GM23338 (cell line): ENCODE data around the gene MRPS5. TPM values are rescaled to one million over a fixed set of nuclear protein-coding genes. Genes with fewer than 3 reads are reported as not detected.

Experiments
- polyA plus RNA-seq: library from polyadenylated mRNA; unstranded; fragments of >200 nt; fragmentation: Nextera tagmentation; extraction: Ambion mirVana; gene quantifications from 2 replicates; pipeline ENCODE4 v1.2.1, GENCODE V29; 2016
- total RNA-seq: library from RNA; depleted of rRNA; stranded (reverse); fragments of >200 nt; shearing (Covaris generic); gene quantifications from 2 replicates; pipeline ENCODE4 v1.2.3, GENCODE V29; 2014
- TF ChIP-seq, protein P1 (sequence below): fragments of 250-450 bp; sonication (Bioruptor Pico); IDR thresholded peaks from 2 replicates; pipeline ENCODE4 v1.5.0; 2020; ENCODE audit warnings: mild to moderate bottlenecking, moderate library complexity
- TF ChIP-seq, protein P2 (sequence below): IDR thresholded peaks from one replicate; pipeline ENCODE4 v1.6.1; 2018; ENCODE audit warnings: antibody characterized with exemption; ENCODE audit not compliant: unreplicated experiment

Gene MRPS5
- total and polyA plus RNA-seq, 2 experiments from 2014 or later: 51.9 to 79.0 TPM

GRCh38 chr2:95159690-95160449, 38.3 kb upstream of the MRPS5 start, which contains the start of gene ZNF514 (continued):
- TF ChIP-seq, protein P1, sequence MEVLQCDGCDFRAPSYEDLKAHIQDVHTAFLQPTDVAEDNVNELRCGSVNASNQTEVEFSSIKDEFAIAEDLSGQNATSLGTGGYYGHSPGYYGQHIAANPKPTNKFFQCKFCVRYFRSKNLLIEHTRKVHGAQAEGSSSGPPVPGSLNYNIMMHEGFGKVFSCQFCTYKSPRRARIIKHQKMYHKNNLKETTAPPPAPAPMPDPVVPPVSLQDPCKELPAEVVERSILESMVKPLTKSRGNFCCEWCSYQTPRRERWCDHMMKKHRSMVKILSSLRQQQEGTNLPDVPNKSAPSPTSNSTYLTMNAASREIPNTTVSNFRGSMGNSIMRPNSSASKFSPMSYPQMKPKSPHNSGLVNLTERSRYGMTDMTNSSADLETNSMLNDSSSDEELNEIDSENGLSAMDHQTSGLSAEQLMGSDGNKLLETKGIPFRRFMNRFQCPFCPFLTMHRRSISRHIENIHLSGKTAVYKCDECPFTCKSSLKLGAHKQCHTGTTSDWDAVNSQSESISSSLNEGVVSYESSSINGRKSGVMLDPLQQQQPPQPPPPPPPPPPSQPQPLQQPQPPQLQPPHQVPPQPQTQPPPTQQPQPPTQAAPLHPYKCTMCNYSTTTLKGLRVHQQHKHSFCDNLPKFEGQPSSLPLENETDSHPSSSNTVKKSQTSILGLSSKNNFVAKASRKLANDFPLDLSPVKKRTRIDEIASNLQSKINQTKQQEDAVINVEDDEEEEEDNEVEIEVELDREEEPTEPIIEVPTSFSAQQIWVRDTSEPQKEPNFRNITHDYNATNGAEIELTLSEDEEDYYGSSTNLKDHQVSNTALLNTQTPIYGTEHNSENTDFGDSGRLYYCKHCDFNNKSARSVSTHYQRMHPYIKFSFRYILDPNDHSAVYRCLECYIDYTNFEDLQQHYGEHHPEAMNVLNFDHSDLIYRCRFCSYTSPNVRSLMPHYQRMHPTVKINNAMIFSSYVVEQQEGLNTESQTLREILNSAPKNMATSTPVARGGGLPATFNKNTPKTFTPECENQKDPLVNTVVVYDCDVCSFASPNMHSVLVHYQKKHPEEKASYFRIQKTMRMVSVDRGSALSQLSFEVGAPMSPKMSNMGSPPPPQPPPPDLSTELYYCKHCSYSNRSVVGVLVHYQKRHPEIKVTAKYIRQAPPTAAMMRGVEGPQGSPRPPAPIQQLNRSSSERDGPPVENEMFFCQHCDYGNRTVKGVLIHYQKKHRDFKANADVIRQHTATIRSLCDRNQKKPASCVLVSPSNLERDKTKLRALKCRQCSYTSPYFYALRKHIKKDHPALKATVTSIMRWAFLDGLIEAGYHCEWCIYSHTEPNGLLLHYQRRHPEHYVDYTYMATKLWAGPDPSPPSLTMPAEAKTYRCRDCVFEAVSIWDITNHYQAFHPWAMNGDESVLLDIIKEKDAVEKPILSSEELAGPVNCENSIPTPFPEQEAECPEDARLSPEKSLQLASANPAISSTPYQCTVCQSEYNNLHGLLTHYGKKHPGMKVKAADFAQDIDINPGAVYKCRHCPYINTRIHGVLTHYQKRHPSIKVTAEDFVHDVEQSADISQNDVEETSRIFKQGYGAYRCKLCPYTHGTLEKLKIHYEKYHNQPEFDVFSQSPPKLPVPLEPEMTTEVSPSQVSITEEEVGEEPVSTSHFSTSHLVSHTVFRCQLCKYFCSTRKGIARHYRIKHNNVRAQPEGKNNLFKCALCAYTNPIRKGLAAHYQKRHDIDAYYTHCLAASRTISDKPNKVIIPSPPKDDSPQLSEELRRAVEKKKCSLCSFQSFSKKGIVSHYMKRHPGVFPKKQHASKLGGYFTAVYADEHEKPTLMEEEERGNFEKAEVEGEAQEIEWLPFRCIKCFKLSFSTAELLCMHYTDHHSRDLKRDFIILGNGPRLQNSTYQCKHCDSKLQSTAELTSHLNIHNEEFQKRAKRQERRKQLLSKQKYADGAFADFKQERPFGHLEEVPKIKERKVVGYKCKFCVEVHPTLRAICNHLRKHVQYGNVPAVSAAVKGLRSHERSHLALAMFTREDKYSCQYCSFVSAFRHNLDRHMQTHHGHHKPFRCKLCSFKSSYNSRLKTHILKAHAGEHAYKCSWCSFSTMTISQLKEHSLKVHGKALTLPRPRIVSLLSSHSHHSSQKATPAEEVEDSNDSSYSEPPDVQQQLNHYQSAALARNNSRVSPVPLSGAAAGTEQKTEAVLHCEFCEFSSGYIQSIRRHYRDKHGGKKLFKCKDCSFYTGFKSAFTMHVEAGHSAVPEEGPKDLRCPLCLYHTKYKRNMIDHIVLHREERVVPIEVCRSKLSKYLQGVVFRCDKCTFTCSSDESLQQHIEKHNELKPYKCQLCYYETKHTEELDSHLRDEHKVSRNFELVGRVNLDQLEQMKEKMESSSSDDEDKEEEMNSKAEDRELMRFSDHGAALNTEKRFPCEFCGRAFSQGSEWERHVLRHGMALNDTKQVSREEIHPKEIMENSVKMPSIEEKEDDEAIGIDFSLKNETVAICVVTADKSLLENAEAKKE (CRISPR knock-in tag): no peak
- TF ChIP-seq, protein P2, sequence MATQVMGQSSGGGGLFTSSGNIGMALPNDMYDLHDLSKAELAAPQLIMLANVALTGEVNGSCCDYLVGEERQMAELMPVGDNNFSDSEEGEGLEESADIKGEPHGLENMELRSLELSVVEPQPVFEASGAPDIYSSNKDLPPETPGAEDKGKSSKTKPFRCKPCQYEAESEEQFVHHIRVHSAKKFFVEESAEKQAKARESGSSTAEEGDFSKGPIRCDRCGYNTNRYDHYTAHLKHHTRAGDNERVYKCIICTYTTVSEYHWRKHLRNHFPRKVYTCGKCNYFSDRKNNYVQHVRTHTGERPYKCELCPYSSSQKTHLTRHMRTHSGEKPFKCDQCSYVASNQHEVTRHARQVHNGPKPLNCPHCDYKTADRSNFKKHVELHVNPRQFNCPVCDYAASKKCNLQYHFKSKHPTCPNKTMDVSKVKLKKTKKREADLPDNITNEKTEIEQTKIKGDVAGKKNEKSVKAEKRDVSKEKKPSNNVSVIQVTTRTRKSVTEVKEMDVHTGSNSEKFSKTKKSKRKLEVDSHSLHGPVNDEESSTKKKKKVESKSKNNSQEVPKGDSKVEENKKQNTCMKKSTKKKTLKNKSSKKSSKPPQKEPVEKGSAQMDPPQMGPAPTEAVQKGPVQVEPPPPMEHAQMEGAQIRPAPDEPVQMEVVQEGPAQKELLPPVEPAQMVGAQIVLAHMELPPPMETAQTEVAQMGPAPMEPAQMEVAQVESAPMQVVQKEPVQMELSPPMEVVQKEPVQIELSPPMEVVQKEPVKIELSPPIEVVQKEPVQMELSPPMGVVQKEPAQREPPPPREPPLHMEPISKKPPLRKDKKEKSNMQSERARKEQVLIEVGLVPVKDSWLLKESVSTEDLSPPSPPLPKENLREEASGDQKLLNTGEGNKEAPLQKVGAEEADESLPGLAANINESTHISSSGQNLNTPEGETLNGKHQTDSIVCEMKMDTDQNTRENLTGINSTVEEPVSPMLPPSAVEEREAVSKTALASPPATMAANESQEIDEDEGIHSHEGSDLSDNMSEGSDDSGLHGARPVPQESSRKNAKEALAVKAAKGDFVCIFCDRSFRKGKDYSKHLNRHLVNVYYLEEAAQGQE: no peak
